Thyroid gland (tissue), 4 donors: ENCODE measurements around the gene AHRR.
"Not testable (repeated sequence)": the region's sequence is repeated elsewhere in the genome, so short reads cannot be mapped to it uniquely, and the experiment has no call there.

ENCODE experiments used
- CTCF ChIP-seq, 6 experiments: fragments of 200-600 bp in 3 of 6; fragments of 450-650 bp in 3 of 6; sonication (generic) in 3 of 6; IDR thresholded peaks; one replicate each; pipeline ENCODE4 v1.5.1; 2016 to 2019; ENCODE audit warnings: antibody characterized with exemption in 6 of 6, mild to moderate bottlenecking in 2 of 6, inconsistent platforms in 1 of 6, moderate library complexity in 1 of 6
- POLR2A ChIP-seq, 2 donors: fragments of 450-650 bp; IDR thresholded peaks; one replicate each; pipeline ENCODE4 v1.6.1; 2017; ENCODE audit warnings: antibody characterized with exemption in 2 of 2, mild to moderate bottlenecking in 2 of 2, moderate library complexity in 1 of 2

GRCh38 chr5:290200-290599, 31.3 kb upstream of the AHRR start:
- TF ChIP-seq CTCF, POLR2A (IDR thresholded peaks at IDR 0.05): not testable (repeated sequence)
